HEK293T (cell line): ENCODE measurements around the gene PFN4.

Experiments used
- ELF4 ChIP-seq: fragments of 450-650 bp; IDR thresholded peaks from 2 replicates; pipeline ENCODE4 v1.6.1; 2017; ENCODE audit warnings: antibody characterized with exemption
- FOXM1 ChIP-seq: fragments of 450-650 bp; IDR thresholded peaks from 2 replicates; pipeline ENCODE4 v1.6.1; 2017; ENCODE audit warnings: mild to moderate bottlenecking, borderline replicate concordance

- TF ChIP-seq FOXM1 (no peak), ELF4 (no peak)
These were observed 36.9 kb downstream of the PFN4 start for GRCh38 chr2:24086241-24086640.
